ENCODE data around the gene RFX3. TPM values are rescaled to one million over a fixed set of nuclear protein-coding genes. Genes with fewer than 3 reads are reported as not detected.

Gene RFX3
- total RNA-seq, 1 donor: 1.4 TPM

GRCh38 chr9:3371842-3372241 is 154.0 kb downstream of the RFX3 start:
- DNase-seq (ENCODE audit: insufficient read length, low spot score, missing footprints): no peak
- Histone ChIP-seq H3K4me3 (ENCODE audit: insufficient read depth, low read length) (no peak overlapping the region), H3K9me3 (ENCODE audit: low read depth, low read length) (no peaks in the 10 kb centered on the region), H3K4me1 (ENCODE audit: insufficient read depth, low read length) (no peaks in the 10 kb centered on the region), H2AFZ (ENCODE audit: low read length) (no peak overlapping the region), H3K79me2 (ENCODE audit: insufficient read depth, low read length) (no peaks in the 10 kb centered on the region), H3K36me3 (ENCODE audit: insufficient read depth, low read length) (no peaks in the 10 kb centered on the region), H3K27ac (ENCODE audit: low read depth, low read length) (no peak overlapping the region), H4K20me1 (ENCODE audit: insufficient read depth, low read length) (no peaks in the 10 kb centered on the region), H3K27me3 (ENCODE audit: insufficient read depth, low read length) (no peaks in the 10 kb centered on the region), H3K4me2 (ENCODE audit: insufficient read depth, low read length) (no peak overlapping the region)
- TF ChIP-seq CTCF (IDR thresholded peaks at IDR 0.05; ENCODE audit: extremely low read depth, low read depth, low read length): no peak

GRCh38 chr9:3370715-3371114 is 155.1 kb downstream of the RFX3 start:
- no peak overlapping the region for H3K4me2 ChIP-seq (ENCODE audit: insufficient read depth, low read length)
- no peaks in the 10 kb centered on the region for H3K9me3 ChIP-seq (ENCODE audit: low read depth, low read length)
- no peak overlapping the region for H3K27ac ChIP-seq (ENCODE audit: low read depth, low read length)
- no peak overlapping the region for H3K4me3 ChIP-seq (ENCODE audit: insufficient read depth, low read length)
- no peak for DNase-seq (ENCODE audit: insufficient read length, low spot score, missing footprints)
- no peaks in the 10 kb centered on the region for H3K27me3 ChIP-seq (ENCODE audit: insufficient read depth, low read length)
- no peak overlapping the region for H2AFZ ChIP-seq (ENCODE audit: low read length)
- H4K20me1 ChIP-seq (ENCODE audit: insufficient read depth, low read length): no peaks in the 10 kb centered on the region
- H3K36me3 ChIP-seq (ENCODE audit: insufficient read depth, low read length): no peaks in the 10 kb centered on the region
- H3K4me1 ChIP-seq (ENCODE audit: insufficient read depth, low read length): no peaks in the 10 kb centered on the region
- TF ChIP-seq CTCF (IDR thresholded peaks at IDR 0.05; ENCODE audit: extremely low read depth, low read depth, low read length): no peak
- no peaks in the 10 kb centered on the region for H3K79me2 ChIP-seq (ENCODE audit: insufficient read depth, low read length)

- no peaks in the 10 kb centered on the region for H3K4me1 ChIP-seq (ENCODE audit: insufficient read depth, low read length)
- H3K4me2 ChIP-seq (ENCODE audit: insufficient read depth, low read length): no peak overlapping the region
- no peak for TF ChIP-seq CTCF (IDR thresholded peaks at IDR 0.05; ENCODE audit: extremely low read depth, low read depth, low read length)
- no peaks in the 10 kb centered on the region for H3K27me3 ChIP-seq (ENCODE audit: insufficient read depth, low read length)
- H3K9me3 ChIP-seq (ENCODE audit: low read depth, low read length): no peaks in the 10 kb centered on the region
- no peaks in the 10 kb centered on the region for H3K36me3 ChIP-seq (ENCODE audit: insufficient read depth, low read length)
- no peak overlapping the region for H3K4me3 ChIP-seq (ENCODE audit: insufficient read depth, low read length)
- H4K20me1 ChIP-seq (ENCODE audit: insufficient read depth, low read length): no peaks in the 10 kb centered on the region
- DNase-seq (ENCODE audit: insufficient read length, low spot score, missing footprints): no peak
- H3K79me2 ChIP-seq (ENCODE audit: insufficient read depth, low read length): no peaks in the 10 kb centered on the region
- no peak overlapping the region for H2AFZ ChIP-seq (ENCODE audit: low read length)
- H3K27ac ChIP-seq (ENCODE audit: low read depth, low read length): no peak overlapping the region
Observed at GRCh38 chr9:3367185-3367584, 158.6 kb downstream of the RFX3 start.

GRCh38 chr9:3361689-3362392 is 164.0 kb downstream of the RFX3 start:
- DNase-seq (ENCODE audit: insufficient read length, low spot score, missing footprints): no peak
- no peak for TF ChIP-seq CTCF (IDR thresholded peaks at IDR 0.05; ENCODE audit: extremely low read depth, low read depth, low read length)
- Histone ChIP-seq H3K27me3 (ENCODE audit: insufficient read depth, low read length) (no peaks in the 10 kb centered on the region), H3K4me1 (ENCODE audit: insufficient read depth, low read length) (no peaks in the 10 kb centered on the region), H3K79me2 (ENCODE audit: insufficient read depth, low read length) (no peaks in the 10 kb centered on the region), H3K9me3 (ENCODE audit: low read depth, low read length) (no peaks in the 10 kb centered on the region), H3K27ac (ENCODE audit: low read depth, low read length) (no peak overlapping the region), H3K4me3 (ENCODE audit: insufficient read depth, low read length) (no peak overlapping the region), H4K20me1 (ENCODE audit: insufficient read depth, low read length) (no peaks in the 10 kb centered on the region), H3K4me2 (ENCODE audit: insufficient read depth, low read length) (no peak overlapping the region), H3K36me3 (ENCODE audit: insufficient read depth, low read length) (no peaks in the 10 kb centered on the region), H2AFZ (ENCODE audit: low read length) (no peak overlapping the region)

Measured in osteoblast (primary cell).